SU-DHL-6 (cell line): ENCODE data around the gene COL13A1.

Experiments
- EZH2phosphoT487 ChIP-seq: fragments of 200-600 bp; sonication (generic), shearing (Covaris generic); conservative IDR thresholded peaks from 2 replicates; pipeline ENCODE4 v1.6.1; 2018; ENCODE audit warnings: mild to moderate bottlenecking, antibody characterized with exemption, low read length, moderate library complexity, mixed read lengths
- TF ChIP-seq, protein P1 (sequence below): fragments of 200-600 bp; sonication (generic); IDR thresholded peaks from one replicate; pipeline ENCODE4 v1.5.1; 2017; ENCODE audit warnings: antibody characterized with exemption, mild to moderate bottlenecking, low read length, moderate library complexity; ENCODE audit not compliant: insufficient read depth, poor library complexity, severe bottlenecking

DNA sequence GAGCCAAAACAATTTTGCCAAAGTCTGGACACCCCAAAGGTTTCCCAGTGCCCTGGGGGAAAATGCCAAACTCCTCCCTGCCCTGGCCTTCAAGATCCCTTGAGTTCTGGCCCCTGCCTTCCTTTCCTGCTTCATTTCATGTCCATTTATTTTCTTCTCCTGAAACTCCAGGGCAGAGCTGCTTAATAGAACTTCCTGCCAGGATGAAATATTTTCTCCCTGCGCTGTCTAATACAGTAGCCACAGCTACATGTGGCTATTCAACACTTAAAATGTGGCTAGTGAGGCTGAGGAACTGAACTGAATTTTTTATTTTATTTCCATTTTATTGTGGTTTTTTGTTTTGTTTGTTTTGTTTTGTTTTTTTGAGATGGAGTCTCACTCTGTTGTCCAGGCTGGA, 49.6 kb downstream of the COL13A1 start:
- TF ChIP-seq, protein P1, sequence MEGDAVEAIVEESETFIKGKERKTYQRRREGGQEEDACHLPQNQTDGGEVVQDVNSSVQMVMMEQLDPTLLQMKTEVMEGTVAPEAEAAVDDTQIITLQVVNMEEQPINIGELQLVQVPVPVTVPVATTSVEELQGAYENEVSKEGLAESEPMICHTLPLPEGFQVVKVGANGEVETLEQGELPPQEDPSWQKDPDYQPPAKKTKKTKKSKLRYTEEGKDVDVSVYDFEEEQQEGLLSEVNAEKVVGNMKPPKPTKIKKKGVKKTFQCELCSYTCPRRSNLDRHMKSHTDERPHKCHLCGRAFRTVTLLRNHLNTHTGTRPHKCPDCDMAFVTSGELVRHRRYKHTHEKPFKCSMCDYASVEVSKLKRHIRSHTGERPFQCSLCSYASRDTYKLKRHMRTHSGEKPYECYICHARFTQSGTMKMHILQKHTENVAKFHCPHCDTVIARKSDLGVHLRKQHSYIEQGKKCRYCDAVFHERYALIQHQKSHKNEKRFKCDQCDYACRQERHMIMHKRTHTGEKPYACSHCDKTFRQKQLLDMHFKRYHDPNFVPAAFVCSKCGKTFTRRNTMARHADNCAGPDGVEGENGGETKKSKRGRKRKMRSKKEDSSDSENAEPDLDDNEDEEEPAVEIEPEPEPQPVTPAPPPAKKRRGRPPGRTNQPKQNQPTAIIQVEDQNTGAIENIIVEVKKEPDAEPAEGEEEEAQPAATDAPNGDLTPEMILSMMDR, result no peak
- no peak for TF ChIP-seq EZH2phosphoT487
